PFSK-1 (cell line): ENCODE results near the gene KIF6.

Source experiments
- SIN3A ChIP-seq: IDR thresholded peaks from 2 replicates; pipeline ENCODE4 v1.6.1; 2012; ENCODE audit warnings: mild to moderate bottlenecking, low read length, moderate library complexity, borderline replicate concordance; ENCODE audit not compliant: insufficient read depth
- TAF1 ChIP-seq: IDR thresholded peaks from 2 replicates; pipeline ENCODE4 v1.6.1; 2012; ENCODE audit warnings: low read length, control low read depth, borderline replicate concordance; ENCODE audit not compliant: insufficient read depth

GRCh38 chr6:39599973-39600372 is 125.2 kb downstream of the KIF6 start:
- TF ChIP-seq TAF1: no peak
- no peak for TF ChIP-seq SIN3A
